NCI-H82 (cell line): ENCODE results near the gene BAD.
"Not testable (repeated sequence)": the region's sequence is repeated elsewhere in the genome, so short reads cannot be mapped to it uniquely, and the experiment has no call there.

Experiments
- DNase-seq: peaks from one replicate; lab custom pipeline; 2025; lab: John Stamatoyannopoulos, UW

The BAD gene

GRCh38 chr11:64256300-64256699 is 28.2 kb downstream of the BAD start:
- DNase-seq: no peak

- no peak for DNase-seq
These were observed 29.0 kb downstream of the BAD start for GRCh38 chr11:64255135-64256128.

- DNase-seq: no peak
These were observed 30.1 kb downstream of the BAD start for GRCh38 chr11:64254326-64254725.

- DNase-seq: no peak
These were observed 31.0 kb downstream of the BAD start for GRCh38 chr11:64253481-64253880.

- DNase-seq: no peak
These were observed 31.4 kb downstream of the BAD start for GRCh38 chr11:64253043-64253442.

GRCh38 chr11:64252003-64252872 is 32.2 kb downstream of the BAD start:
- peak; percentile 28 for DNase-seq

GRCh38 chr11:64251753-64252002 is 32.8 kb downstream of the BAD start:
- no peak for DNase-seq

- peak; percentile 75 for DNase-seq
These were observed 33.3 kb downstream of the BAD start, which contains the start of gene PLCB3 for GRCh38 chr11:64251016-64251752. Gene PLCB3, plus strand, starts transcription at chr11:64251530. Its CDS starts 120 bp downstream, at chr11:64251650.

- DNase-seq: no peak
These were observed 34.0 kb downstream of the BAD start for GRCh38 chr11:64250415-64251015.

- peak; percentile 48 for DNase-seq
These were observed 34.7 kb downstream of the BAD start for GRCh38 chr11:64249563-64250414.

- no peak for DNase-seq
These were observed 35.4 kb downstream of the BAD start for GRCh38 chr11:64249038-64249437.

- DNase-seq: peak; percentile 29
These were observed 35.9 kb downstream of the BAD start for GRCh38 chr11:64248578-64248977.

- DNase-seq: peak; percentile 47
These were observed 36.5 kb downstream of the BAD start for GRCh38 chr11:64247729-64248531.

GRCh38 chr11:64246871-64247728 is 37.4 kb downstream of the BAD start, which contains the start of gene PPP1R14B:
Gene PPP1R14B, minus strand, starts transcription at chr11:64246943. Its CDS starts 270 bp downstream, at chr11:64246673.
- peak; percentile 91 for DNase-seq

GRCh38 chr11:64246621-64246870 is 37.9 kb downstream of the BAD start:
- not testable (repeated sequence) for DNase-seq

GRCh38 chr11:64245797-64246620 is 38.5 kb downstream of the BAD start:
- peak; percentile 42 for DNase-seq

GRCh38 chr11:64245401-64245796 is 39.1 kb downstream of the BAD start:
- no peak for DNase-seq

GRCh38 chr11:64244966-64245365 is 39.5 kb downstream of the BAD start:
- no peak for DNase-seq
